IPS DF 4.7 (cell line): ENCODE results near the gene ITPK1.
A peak's percentile ranks its signal among the peaks of the same experiment; 100 is the strongest.

Experiments used
- DNase-seq: peaks from one replicate; pipeline ENCODE4 v3.0.0-alpha.2; 2013; ENCODE audit warnings: low spot score; ENCODE audit errors: extremely low read depth

Gene ITPK1

DNA sequence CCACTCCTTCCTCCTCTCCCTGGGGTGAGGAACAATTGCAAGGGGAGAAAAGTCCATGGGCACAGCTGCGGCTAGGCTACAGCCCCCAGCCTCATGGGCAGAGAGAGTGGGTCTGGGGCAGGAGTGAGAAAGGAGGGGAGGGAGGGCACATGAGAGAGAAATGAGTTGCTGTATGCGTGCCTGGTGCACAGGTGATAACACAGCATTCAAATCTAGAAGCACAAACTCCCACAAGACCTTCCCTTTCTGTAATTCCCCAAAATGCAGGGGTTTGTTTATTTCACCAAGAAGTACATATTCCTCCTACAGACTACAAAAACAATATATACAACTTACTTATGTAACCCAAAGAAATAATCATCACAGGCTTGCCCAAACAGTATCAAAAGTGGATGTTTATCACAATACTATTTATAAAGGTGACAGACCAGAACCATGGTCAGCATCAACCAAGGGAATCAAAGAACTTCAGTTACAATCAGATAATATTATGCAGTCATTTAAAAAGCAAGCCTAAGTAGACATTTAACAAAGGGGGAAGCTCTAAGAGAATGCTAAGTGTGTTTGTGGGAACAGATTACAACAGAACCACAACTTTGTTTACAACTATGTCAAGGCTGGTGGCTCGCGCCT, 54.2 kb downstream of the ITPK1 start:
- no peak for DNase-seq

DNA sequence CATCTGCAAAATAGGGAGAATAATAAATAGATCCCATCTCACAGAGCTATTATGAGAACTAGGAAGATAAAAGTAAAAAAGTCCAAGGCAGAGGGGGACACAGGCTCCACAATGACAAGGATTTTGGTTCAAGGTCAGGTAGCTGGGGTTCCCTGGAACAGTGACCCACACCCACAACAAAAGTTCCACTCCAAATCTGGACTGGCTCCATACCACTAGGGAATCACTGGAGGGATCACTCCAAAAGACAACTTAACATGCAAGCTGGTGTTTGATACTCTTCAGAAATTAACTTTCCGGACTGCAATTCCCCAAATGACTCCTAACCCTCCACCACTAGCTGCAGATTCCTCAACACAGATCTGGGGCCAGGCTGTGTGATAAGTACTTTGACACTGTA, 54.9 kb downstream of the ITPK1 start:
- no peak for DNase-seq

DNA sequence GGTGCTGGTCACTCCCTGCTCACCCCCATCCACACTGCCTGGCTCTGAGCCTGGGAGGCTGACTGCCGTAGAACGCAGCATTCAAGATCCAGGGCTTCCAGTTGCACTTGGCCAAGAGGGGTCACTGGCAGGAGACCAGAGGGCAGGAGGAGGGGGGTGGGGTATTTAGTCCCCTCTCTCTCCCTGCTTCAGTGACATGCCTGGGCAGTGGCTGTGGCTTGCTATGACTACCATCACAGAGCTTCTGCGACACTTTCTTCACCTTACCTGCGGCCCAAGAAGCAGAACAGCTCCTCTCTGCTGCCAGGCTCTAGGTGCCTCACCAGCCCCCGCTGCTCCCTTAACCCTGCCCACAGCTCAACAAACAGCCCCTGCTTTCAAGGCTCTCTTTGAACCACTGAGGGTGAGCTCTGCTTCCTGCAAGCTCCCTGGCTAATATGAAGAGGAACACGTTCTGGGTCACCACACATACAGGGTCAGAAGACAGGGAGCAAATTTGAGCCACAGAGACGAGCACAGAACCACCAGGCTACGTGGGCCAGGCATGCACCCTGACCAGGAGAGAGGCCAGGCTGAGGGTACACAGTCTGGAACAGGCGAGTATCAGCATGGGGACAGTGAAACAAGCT, 55.7 kb downstream of the ITPK1 start:
- DNase-seq = no peak

DNA sequence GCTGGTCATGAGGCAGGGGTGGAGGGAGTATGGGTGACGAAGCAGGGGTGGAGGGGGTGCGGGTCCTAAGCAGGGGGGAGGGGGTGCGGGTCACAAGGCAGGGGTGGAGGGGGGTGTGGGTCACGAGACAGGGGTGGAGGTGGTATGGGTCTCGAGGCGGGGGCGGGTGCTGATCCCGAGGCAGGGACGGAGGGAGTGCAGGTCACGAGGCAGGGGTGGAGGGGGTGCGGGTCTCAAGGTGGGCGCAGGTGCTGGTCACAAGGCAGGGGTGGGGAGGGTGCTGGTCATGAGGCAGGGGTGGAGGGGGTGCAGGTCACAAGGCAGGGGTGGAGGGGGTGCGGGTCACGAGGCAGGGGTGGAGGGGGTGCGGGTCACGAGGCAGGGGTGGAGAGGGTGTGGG, 56.5 kb downstream of the ITPK1 start:
- DNase-seq = no peak

DNA sequence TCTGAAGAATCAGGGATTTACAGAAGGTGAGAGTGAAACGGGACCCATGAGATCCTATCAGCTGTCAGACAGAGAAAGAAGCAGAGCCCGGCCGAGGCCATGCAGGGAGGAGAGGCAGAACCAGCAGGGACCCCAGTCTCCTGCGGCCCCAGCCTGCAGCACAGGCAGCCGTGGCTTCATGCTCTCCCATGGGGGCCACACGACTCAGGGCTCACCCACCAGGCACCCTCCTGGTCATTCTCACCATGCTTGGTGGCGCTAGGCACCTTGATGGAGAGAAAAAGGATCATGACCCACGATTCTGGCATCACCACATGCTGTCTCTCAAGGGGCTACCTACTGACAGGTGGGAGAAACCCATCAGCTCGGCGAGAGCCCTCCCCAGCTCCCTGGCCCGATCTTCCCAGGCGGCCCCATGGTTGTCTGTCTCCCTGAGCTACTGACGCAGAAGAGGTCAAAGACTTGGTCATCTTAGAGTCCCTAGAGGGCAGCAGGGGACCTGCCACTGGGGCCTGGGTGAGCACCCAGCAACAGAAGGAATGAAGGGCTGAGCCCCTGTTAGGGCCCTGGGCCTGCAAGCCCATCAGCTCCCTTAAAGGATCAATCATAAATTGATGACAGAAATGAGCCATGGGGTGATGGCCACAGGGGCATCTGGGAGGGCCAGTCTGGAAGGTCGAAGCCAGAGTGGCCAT, 58.0 kb downstream of the ITPK1 start:
- DNase-seq = no peak

DNA sequence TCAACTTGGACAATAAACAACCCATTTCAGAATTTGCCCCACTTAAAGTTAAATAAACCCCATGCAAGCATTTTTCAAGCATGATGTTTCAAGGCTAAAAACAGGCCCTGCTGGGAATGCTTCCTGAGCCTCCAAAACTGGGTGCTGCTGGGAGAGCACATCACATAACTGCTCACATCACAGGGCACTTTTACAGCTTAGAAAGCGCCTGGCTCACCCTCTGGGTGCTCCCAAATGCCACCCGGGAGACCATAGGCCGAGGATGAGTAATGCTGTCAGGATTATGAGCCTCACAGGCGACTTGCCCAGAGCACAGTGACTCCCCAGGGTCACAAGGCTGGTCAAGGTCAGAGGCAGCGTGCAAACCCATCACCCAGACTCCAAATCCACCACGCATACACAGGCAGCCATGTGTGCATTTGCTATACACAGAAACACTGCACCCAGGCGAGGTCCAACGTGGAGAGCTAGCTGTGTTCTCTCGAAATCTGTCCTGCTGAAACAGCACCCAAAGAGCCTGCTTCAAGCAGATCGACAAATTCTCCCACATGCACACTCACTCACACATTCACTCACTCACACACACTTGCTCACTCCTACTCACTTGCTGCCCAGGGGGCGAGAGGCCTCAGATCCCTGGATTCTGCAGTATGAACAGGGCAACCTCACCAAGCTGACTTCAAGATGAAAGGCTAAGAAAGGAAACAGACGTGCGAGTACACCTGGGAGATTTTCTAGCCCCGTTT, 58.7 kb downstream of the ITPK1 start:
- no peak for DNase-seq

DNA sequence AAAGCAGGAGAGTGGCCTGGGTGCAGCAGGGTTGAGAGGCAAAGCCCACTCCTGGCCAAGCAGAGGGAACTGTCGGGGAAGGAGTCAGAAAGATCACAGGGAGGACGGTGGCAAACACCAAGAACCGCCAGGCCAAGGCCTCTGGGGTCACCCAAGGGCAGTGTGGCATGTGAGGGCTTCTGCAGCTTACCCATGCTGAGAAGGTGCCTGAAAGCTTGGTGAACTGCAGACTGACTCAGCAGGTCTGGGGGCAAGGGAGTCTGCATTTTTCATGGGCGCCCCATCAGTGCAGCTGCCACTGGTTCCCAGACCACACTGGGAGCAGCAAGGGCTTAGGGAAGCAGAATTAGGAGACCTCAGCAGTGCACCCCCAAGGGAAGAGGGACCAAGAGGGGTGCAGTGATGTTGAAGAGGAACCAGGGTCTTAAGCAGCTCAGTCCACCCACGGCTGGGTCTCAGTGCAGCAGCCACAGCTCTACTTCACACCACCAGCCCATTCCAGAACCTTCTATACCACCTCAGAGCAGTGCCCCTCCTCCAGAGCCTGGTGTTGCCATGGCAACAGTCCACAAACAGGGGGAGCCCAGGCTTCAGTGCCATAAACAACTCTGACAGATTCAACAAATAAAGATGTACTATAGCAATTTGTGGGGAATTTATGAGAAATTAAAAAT, 59.4 kb downstream of the ITPK1 start:
- no peak for DNase-seq

DNA sequence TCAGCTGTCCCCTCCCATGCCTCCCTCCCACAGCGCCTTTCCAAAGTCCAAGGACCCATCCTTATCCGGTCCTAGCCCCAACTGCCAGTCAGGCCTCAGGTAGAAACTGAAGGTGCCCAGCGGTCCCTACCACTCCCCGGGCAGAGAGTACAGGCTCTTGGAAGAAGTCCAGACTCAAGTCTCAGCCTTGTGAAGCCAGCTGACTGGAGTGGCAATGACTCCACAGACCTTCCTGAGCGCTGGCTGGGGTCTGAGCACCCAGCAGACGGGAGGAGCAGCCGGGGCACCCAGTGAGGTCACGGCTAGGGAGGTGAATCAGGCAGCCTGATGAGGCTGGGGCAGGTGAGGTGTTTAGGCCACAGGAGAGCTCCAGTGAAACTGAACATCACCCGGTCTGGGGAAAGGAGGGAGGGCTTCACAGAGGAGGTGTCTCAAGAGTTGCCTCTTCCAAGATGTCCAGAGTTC, 60.0 kb downstream of the ITPK1 start:
- DNase-seq = no peak

DNA sequence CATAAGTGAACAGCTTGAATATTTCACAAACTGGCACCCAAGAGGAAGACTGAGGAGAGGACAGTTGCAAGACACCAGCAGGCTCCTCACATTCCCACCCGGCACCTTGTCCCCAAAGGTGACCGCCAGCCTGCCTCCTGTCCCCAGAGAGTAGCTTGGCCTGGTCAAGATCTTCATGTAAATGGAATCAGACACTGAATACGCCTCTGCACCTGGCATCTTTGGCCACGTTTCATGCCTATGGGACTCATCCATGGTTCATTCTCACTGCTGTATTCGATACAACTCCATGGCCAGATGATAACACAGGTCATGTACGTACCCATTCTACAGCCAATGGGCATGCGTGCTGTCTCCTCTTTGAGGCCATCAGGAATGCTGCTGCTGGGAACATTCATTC, 60.8 kb downstream of the ITPK1 start:
- DNase-seq = no peak

DNA sequence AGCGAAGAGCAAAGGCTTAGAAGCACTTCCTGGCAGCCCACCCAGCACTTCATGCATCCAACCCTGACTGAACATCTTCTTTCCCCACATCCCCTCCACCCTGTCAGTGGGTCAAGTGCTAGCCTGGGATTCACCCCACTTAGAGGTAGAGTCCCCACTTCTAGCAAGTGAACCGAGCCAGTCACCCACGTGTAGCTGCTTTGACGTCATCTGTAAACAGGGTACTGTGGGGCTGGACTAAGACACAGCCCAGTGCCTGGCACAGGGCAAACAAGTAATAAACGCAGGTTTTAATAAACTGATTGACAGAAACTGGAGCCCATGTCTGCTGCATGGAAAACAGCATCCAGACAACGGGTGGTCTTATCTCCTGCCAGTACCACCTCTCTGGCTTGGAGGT, 61.7 kb downstream of the ITPK1 start:
- no peak for DNase-seq

DNA sequence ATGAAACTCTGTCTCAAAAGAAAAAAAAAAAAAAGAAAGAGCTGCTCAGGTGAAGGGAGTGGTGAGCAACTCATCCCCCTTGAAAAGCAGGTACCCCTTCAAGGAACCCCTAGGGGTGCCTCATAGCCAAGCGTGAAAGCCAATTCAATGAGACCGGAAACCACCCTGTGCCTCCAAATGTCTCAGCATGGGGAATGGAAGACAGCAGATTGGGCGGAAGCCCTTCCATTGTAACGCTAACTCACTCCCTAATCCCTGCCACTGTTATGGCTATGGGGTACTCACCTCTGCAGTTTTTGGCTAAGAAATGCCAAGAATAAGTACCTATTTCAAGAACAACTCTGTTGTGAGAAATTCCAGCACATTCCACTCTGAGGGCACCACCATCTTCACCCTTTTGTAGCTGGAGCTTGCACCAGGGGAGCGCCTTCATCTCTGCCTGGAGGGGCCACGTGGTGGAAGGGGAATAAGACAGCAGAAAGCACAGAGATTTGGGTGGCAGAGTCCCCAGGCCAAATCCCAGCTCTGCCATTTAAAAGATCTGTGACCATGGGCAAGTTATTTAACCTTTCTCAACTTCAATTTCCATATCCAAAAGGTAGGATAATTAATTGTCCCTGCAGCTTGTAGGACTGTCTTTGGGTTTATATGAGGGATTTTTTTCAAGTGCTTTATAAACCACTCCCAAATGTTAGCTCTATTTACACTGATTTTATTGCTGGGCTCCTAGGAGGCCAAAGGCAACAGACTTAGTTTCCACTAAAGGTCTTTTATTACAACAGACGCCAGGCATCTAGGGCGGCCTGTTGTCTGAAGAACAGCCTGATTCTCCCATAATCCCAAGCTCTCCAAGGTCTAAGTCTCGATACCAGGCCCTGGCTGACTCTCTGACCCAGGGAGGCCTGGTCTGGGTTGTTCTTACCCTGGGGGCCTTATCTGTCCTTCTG, 63.9 kb downstream of the ITPK1 start:
- DNase-seq = peak; percentile 93

DNA sequence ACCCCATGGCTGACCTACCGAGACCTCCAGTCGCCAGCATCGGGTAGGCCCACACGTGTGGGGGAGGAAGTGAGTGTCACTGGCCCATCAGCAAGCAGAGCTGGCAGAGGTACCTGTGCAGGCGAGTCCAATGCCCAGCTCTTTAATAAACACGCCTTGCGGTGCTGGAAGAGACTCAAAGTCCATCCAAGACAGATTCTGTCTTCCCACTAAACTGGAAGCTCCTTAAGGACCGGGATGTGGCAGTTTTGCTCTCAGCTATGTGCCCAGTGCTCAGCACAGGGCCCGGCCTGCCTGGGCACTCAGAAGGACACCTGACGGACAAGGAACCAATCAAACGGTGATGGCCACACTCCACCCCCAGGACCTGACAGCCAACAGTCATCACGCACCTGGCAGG, 65.0 kb downstream of the ITPK1 start:
- no peak for DNase-seq

DNA sequence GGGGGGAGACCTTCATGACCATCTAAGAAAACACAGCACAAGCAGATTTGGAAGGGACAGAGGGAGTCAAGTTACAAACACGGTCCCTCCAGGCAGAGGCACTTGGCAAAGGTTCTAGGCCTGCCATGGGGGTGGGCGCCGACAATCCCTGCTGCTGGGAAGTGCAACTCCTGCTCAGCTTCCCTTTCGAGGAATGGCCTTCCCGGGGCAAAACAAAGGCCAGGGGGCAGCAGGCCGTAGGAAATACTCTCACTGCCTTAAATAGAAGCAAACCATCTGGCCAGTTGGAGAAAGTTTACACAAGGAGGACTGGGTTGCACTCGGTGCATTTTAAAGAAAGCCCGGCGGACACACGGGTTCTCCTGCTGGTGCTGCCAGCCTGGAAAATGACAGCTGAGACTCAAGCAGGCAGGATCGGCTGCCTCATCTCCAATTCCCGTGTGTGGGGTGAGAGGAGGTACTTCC, 65.8 kb downstream of the ITPK1 start:
- no peak for DNase-seq

DNA sequence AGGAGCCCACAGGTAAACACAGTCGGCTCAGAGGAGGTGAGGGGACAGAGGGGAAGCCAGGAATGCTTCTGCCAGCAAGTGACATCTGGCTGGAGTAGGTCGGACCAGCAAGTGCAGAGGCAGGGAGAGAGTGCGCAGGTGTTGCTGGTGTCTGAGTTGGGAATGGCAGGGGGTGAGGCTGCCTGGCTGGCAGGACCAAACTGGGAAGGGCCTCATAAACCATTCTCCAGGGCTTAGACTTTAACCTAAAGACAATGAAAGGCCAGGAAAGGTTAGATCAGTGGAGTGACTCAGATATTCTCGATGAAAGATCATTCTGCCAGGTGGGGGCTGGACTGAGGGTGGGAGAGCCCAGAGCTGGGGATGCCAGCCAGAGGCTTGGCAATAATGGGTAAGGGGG, 66.4 kb downstream of the ITPK1 start:
- DNase-seq = no peak

DNA sequence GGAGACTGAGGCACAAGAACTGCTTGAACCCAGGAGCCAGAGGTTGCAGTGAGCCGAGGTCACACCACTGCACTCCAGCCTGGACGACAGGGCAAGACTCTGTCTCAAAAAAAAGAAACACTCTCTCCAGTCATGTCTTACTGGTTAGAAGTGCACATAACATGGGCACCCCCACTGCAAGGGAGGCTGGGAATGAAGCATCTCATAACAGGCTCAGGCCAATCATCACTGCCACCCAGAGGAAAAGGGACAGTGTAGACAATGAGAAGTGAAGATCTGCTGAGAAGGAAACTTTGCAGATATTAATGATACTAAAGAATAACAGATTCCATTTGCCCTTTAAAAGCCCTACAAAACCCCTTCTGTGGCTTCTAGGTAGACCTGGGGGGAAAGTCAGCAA, 66.9 kb downstream of the ITPK1 start:
- DNase-seq = no peak

DNA sequence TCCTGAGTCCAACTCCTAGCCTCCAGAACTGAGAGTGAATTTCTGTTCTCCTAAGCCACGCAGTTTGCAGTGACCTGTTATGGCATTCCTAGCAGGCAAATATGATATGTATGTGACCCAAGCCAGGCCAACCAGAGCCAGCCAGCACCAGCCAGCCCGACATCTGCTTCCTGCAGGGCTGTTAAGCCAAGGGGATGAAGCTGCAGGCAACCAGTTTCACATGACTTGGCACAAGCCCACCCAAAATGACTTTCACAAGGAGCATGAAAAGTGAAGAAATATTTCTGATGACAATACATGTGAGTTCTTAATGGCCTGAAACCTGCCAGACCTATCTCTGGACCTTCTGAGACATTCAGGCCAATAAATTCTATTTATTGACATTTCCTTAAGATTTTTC, 68.1 kb downstream of the ITPK1 start:
- no peak for DNase-seq

DNA sequence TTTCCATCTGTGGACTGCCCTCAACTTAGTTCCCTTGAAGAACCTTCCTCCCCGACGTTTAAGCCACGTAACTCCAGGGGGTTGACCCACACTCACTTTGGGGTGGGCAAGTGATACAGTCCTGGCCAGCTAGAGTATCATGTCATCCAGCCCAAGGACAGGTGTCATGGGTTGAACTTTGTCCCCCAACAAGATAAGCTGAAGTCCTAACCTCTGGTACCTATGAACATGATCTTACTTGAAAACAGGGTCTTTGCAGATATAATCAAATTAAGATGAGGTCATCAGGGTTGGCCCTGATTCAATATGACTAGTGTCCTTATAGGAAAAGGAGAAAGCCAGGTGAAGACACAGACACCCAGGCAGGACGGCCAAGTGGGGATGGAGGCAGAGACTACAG, 68.6 kb downstream of the ITPK1 start:
- no peak for DNase-seq

DNA sequence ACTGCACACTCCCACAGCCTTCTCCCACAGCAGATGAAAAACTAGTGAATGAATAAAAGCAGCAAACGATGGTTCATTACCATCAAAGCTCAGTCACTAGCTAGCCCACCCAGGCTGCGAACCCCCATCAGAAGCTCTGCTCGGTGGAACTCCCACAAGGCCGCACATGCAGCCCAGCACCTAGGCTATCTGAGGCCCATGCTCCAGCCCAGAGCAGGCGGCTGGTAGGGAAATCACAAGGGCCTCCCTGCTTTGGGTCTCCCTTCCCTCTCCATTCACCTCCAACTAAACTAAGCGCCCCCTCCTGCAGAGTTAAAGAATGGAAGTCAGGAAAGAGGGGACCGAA, 69.0 kb downstream of the ITPK1 start:
- DNase-seq = no peak

DNA sequence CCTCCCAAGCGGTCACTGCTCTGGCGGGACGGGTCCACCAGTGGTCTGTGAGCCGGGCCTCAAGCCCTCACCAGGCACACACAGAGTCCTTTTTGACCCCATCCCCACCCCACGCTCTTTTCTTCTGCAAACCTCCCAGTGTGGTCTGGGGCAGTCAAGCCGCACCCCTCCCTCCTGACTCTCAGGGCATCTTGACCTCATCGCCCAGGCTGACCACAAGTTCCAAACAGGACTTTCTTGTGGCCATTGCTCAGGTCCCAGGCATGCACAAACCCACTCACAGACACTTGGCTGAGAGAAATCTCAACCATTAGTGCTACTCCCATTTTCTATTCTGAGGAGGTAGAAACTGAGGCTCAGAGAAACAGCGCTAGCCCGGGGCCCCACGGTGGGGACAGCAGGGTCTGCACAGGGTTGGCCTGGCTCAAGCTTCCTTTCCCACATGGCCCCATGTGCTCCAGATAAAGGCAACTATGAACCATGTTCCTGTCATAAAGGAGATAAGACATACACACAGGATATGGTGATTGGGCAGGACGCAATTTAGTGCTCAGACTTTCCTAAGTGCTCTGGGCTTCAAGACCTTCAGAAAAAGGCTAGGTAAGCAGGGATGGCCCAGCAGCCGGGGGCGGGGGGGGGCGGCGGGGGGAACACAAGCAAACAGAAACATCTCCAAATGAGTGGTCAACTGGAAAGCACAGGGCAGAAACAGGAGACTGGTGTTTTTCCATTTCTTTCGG, 69.6 kb downstream of the ITPK1 start:
- no peak for DNase-seq

DNA sequence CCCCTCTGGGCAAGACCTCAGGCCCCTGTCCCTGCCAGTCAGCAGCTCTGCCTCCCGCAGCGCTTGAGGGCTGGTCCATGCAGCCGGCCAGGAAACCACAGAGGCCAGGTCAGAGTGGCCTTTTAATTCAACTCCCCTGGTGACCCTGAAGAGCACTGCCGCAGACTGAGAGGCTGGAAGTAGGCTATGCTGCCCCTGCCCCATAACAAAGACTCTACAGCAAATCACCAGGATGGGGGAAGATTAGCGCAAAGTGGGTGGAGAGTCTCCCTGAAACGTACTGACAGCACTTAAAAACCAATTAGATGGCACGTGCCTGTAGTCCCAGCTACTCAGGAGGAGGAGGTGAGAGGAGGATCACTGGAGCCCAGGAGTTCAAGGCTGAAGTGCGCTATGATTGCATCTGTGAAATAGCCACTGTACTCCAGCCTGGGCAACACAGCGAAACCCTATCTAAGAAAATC, 70.5 kb downstream of the ITPK1 start:
- DNase-seq = no peak
